GM12891 (cell line): ENCODE results near the gene ZNF160.
"Not testable (repeated sequence)": the region's sequence is repeated elsewhere in the genome, so short reads cannot be mapped to it uniquely, and the experiment has no call there.

ENCODE experiments used
- DNase-seq: peaks from one replicate; pipeline ENCODE4 v3.0.0; 2011; ENCODE audit warnings: low spot score; ENCODE audit not compliant: insufficient read length
- FAIRE-seq: peaks from 2 replicates; lab custom pipeline; 2011; peaks lifted over from hg19 to GRCh38; lab: Jason Lieb, UNC
- PAX5 ChIP-seq: IDR thresholded peaks from 2 replicates; pipeline ENCODE4 v1.6.1; 2011; ENCODE audit warnings: low read length, moderate library complexity, mild to moderate bottlenecking; ENCODE audit not compliant: insufficient read depth, severe bottlenecking
- POLR2A ChIP-seq: IDR thresholded peaks from 2 replicates; pipeline ENCODE4 v1.6.1; 2011; ENCODE audit warnings: low read depth, low read length, control low read depth
- POLR2AphosphoS5 ChIP-seq: IDR thresholded peaks from 2 replicates; pipeline ENCODE4 v1.6.1; 2011; ENCODE audit warnings: low read depth, low read length, control low read depth
- POU2F2 ChIP-seq: IDR thresholded peaks from 2 replicates; pipeline ENCODE4 v1.6.1; 2011; ENCODE audit warnings: low read depth, mild to moderate bottlenecking, control low read depth, low read length, moderate library complexity
- SPI1 ChIP-seq: IDR thresholded peaks from 2 replicates; pipeline ENCODE4 v1.6.1; 2011; ENCODE audit warnings: low read depth, low read length, control low read depth
- TAF1 ChIP-seq: IDR thresholded peaks from 2 replicates; pipeline ENCODE4 v1.6.1; 2011; ENCODE audit warnings: low read depth, low read length, control low read depth

Gene ZNF160

DNA sequence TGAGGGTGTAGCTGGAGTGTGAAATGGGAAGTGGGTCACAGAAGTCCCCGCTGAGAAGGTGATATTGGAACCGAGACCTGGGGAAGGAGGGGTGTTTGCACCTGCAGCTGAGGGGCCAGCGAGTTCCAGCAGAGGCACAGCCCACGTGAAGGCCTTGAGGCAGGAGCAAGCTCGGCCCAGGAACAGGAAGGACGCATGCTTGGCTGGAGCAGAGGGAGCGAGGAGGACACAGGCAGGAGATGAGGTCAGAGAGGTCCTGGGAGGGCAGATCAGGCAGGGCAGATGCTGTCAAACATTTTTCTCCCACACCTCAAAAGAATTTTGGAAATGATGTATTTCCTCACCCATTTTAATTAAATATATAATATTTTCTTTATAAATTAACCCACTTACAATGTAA is 20.2 kb upstream of the ZNF160 start:
- TF ChIP-seq POLR2A (no peak), PAX5 (no peak), POLR2AphosphoS5 (no peak), SPI1 (no peak), TAF1 (no peak), POU2F2 (no peak)
- no peak for FAIRE-seq
- DNase-seq, result no peak

DNA sequence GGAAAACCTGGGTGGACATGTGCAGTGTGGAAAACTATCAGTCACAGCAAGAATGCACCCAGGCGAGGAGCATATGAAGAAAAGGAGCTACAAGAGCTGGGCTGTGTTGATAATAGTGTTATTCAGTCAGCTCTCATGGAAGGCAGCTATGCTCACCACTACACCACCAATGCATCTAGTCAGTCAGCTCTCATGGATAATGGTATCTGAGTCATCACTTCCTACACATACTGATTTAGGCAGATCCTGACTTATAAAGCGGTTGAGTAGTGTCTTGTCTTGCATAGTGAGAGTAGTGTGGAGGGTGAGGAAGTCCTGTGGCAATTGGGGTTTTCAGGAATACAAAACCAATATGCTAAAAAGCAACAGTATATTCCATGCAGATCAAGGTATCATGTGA is 9.1 kb upstream of the ZNF160 start:
- FAIRE-seq (no peak), DNase-seq (no peak)
- no peak for TF ChIP-seq POLR2AphosphoS5
- TF ChIP-seq POU2F2, result no peak
- TF ChIP-seq POLR2A, result no peak
- TF ChIP-seq SPI1, result no peak
- TF ChIP-seq TAF1, result no peak
- TF ChIP-seq PAX5, result no peak

DNA sequence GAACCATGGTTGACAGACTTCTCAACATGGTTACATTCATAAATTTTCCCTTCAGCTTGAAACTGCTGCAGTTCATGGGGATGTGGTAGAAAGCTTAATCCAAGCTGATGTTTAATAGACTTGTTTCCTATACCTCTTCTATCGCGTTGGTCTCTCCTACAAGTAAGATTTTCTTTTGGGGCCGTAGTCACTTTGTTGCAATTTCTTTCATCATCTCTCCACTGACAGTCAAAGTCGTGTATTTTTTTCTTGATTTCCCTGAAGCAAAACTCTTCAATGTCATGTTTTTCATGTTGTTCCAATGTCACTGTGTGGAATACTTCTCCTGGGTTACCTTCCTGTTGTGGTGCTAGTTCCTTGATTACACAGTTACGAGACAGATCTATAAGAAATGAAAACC is 6.3 kb upstream of the ZNF160 start:
- no peak for DNase-seq
- TF ChIP-seq PAX5 (no peak), POLR2AphosphoS5 (no peak), TAF1 (no peak), SPI1 (no peak), POU2F2 (no peak), POLR2A (no peak)
- no peak for FAIRE-seq

DNA sequence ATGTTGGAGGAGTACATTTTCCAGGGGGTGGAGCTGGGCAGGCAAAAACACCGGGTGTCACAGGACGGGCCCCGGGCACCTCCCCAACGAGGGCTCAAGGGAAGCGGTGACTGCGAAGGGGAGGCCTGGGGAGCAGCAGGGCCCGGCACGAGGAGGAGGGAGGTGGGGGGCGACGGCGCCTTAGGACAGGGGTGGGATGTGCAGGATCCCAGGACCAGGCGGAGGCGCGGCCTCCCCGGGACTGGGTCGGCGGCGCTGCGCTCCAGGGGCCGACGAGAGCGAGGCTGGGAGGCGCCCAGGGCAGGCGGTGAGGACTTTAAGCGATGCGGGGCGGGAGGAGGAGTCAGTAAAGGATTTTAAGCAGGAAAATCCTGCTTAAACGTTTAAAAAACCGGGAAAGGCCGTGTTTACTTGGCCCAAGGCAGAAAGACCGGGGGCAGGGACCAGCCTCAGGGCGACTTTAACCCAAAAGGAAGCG is 427 bp downstream of the ZNF160 start:
- TF ChIP-seq PAX5 (no peak), POLR2AphosphoS5 (no peak), POLR2A (no peak), SPI1 (no peak), POU2F2 (no peak), TAF1 (no peak)
- FAIRE-seq, result no peak
- no peak for DNase-seq

DNA sequence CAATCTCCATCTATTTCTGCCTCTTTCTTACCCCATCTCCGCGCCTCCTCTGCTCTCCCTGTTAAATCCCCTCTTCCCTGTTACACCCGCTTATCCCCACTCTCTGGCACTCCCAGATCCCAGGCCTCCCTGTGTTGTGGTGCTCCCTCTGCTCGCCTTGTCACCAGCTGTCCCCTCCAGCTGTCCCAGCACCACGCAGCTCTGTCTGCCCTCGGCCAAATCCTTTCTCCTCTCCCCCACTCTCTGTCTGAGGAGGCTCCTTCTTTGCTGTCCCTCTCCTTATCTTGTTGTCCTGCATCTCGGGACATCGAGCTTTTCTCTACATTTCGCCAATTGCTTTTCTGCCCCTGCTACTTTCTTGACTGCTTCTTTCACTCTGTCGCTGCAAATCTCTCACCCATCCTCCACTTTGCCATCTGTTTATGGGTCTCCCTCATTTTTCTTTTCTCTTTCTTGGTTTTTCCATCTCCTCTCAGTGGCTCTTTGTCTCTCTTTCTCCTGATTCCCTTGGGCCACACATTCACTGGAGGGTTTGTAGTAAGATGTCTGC is 941 bp downstream of the ZNF160 start:
- TF ChIP-seq POLR2AphosphoS5 (no peak), SPI1 (no peak), TAF1 (no peak), POLR2A (no peak), POU2F2 (no peak), PAX5 (no peak)
- DNase-seq (no peak), FAIRE-seq (no peak)

GRCh38 chr19:53101518-53101917 is 1.7 kb downstream of the ZNF160 start:
- DNase-seq (peak; percentile 27), FAIRE-seq (no peak)
- TF ChIP-seq POU2F2 (no peak), PAX5 (no peak), POLR2A (no peak), TAF1 (no peak), POLR2AphosphoS5 (no peak), SPI1 (no peak)

- not testable (repeated sequence) for DNase-seq, FAIRE-seq
Measured at GRCh38 chr19:53098570-53098969, 4.7 kb downstream of the ZNF160 start.

DNA sequence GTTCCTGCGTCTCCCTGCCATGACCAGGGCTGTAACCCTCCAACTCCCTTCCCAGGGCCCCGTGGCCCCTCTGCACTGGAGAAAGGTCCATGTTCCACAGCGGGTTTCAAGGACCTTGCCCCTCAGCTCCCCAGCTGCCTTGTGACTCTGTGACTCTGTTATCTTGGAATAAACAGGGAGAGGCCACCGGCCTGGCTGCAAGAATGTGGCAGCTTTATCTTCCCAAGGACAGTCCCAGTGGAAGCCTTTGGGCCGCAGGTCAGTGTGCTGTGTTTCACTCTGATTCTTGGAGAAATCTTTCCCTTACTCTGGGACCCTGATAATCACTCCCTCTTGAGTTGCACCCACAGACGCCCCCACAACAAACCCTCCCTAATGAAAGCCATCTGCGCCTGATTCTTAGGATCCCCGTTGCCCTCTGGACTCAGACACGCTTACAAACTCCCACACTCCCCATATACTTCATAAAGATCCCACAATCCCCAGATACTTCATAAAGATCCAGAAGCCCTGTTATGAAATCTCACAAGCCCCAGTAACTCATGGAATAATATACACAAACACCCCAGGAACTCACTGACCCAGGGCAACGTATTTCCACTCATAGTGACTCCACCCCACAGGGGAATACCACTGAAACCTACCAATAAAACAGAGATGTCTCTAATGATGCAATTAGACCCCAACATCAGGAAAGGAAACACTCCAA is 6.1 kb downstream of the ZNF160 start:
- FAIRE-seq, result not testable (repeated sequence)

GRCh38 chr19:53096579-53096978 is 6.6 kb downstream of the ZNF160 start:
- not testable (repeated sequence) for DNase-seq
- peak; percentile 28 for FAIRE-seq

More for the DNA sequence above, 6.1 kb downstream of the ZNF160 start:
- not testable (repeated sequence) for DNase-seq

DNA sequence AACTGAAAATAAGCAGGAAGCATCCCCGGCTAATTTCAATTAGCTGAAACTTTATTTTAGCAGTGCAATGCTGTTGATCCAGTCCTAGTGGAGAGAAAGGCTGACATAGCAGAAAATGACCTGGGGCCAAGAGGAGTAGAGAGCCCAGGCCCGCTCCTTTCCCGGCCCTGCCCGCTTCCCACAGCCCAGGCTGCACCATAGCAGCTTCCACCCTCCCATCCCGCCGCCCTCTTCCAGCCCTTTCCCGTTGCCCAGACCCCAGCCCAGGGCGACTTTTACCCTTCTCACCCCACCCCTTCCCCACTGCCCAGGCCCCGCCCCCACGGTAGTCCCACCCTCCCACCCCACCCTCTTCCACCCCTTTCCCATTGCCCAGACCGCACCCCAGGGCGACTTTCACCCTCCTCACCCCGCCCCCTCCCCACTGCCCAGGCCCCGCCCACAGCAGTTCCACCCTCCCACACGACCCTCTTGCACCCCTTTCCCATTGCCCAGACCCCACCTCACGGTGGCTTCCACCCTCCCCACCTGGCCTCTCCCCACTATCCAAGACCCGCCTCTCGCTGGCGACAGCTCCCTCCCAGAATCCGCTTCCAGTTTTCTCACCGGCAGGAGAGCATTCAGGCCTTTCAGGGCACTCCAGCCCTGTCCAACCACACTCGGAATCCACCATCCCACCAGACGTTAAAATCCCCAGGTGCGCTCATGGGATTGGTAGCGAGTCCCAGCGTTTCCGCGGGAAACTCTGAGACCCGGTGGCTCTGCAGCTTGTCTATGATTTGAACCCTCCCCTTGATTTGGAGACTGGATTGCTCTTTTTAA is 8.3 kb downstream of the ZNF160 start:
- DNase-seq (peak; percentile 13), FAIRE-seq (no peak)
- TF ChIP-seq POLR2AphosphoS5, result no peak
- no peak for TF ChIP-seq TAF1
- TF ChIP-seq PAX5, result no peak
- TF ChIP-seq POLR2A, result no peak
